PFSK-1 (cell line): ENCODE results near the gene GATA2.

Experiments used
- POLR2AphosphoS5 ChIP-seq: IDR thresholded peaks from 2 replicates; pipeline ENCODE4 v1.6.1; 2012; ENCODE audit warnings: low read depth, mild to moderate bottlenecking, control low read depth, low read length, moderate library complexity
- SIN3A ChIP-seq: IDR thresholded peaks from 2 replicates; pipeline ENCODE4 v1.6.1; 2012; ENCODE audit warnings: mild to moderate bottlenecking, low read length, moderate library complexity, borderline replicate concordance; ENCODE audit not compliant: insufficient read depth

DNA sequence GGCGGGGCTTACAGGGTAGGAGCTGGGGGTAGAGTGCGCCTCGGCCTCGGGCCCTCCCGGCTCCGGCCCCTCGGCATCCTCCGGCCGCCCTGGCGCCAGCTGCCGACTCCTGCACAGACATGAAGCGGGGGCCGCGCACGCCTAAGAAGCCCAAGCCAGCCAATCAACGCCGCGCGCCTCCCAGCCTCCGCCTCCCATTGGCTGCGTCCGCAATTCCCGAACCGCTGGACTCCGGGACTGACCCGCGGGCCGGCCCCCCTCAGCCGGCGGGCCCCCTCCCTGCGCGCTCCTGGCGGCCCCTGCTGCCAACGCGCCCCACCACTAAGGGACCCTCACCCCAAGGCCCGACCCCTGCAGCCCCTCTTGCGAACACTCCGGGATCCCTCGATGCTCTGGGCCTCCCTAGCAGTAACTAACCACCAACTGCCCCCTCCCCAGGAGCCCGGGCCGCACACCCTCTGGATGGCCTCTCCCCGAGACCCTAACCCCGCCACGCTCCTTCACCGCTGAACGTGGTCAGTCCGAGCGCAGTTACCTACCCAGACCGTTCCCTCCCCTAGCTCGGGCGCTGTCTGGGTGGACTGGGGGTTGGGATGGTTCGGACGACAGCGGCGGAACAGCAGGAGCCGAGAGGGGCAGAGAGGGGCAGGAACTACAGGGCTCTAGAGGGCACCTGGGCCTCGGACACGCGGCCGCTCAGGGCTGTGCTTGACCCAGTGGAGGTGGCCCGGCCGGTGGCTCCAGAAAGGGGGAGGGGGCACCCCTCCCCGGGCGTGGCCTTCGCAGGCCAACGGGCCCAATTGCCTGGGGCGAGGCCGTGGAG is 5.0 kb downstream of the GATA2 start:
- no peak for TF ChIP-seq SIN3A
- peak; percentile 85 for TF ChIP-seq POLR2AphosphoS5
